ENCODE data around the gene DDX10. TPM values are rescaled to one million over a fixed set of nuclear protein-coding genes. Genes with fewer than 3 reads are reported as not detected.
A peak's percentile ranks its signal among the peaks of the same experiment; 100 is the strongest.

Gene DDX10
- polyA plus RNA-seq, 1 donor (not counting 4 experiments of a cell fraction or from before 2014, with no cell fraction given) = 32.3 TPM

GRCh38 chr11:108970221-108970991, 305.5 kb downstream of the DDX10 start:
- no peaks in the 10 kb centered on the region for H4K20me1 ChIP-seq (ENCODE audit: control insufficient read depth, extremely low read depth, insufficient read depth, low read length)
- DNase-seq (ENCODE audit: low read depth, low spot score) = no peak
- H3K4me1 ChIP-seq (ENCODE audit: control insufficient read depth, extremely low read depth, insufficient read depth, low read length) = peaks cover 14% of the 10 kb centered on the region
- peak in 1 of 3 experiments; percentile 24 for TF ChIP-seq CTCF (optimal IDR thresholded peaks at IDR 0.05 in 1 of 3, IDR thresholded peaks at IDR 0.05 in 1 of 3, conservative IDR thresholded peaks at IDR 0.05 in 1 of 3; ENCODE audit: extremely low read depth in 1 of 3, insufficient read depth in 2 of 3, low read length in 3 of 3)
- no peak for TF ChIP-seq EZH2 (IDR thresholded peaks at IDR 0.05; ENCODE audit: low read length)
- no peak overlapping the region for H3K4me2 ChIP-seq (ENCODE audit: control insufficient read depth, extremely low read depth, insufficient read depth, low read depth, low read length)
- no peak overlapping the region for H3K27ac ChIP-seq (ENCODE audit: control insufficient read depth, insufficient read depth, low read length)
- H3K36me3 ChIP-seq (ENCODE audit: control insufficient read depth in 2 of 2, extremely low read depth in 1 of 2, insufficient read depth in 2 of 2, low read length in 2 of 2) = no peaks in the 10 kb centered on the region
- H3K9ac ChIP-seq (ENCODE audit: control insufficient read depth, extremely low read depth, insufficient read depth, low read length) = no peak overlapping the region
- no peak for FAIRE-seq
- no peaks in the 10 kb centered on the region for H3K27me3 ChIP-seq (ENCODE audit: control insufficient read depth, extremely low read depth, insufficient read depth, low read length)
- no peaks in the 10 kb centered on the region for H3K79me2 ChIP-seq (ENCODE audit: control insufficient read depth, insufficient read depth, low read length)
- no peaks in the 10 kb centered on the region for H3K9me3 ChIP-seq (ENCODE audit: control insufficient read depth, low read depth, low read length)
- dilution Hi-C loops (cut with MboI; ENCODE audit: extremely low pct_ligation_motif_present, low sequenced_read_pairs) = no loop called here
- no peak overlapping the region for H2AFZ ChIP-seq (ENCODE audit: control insufficient read depth, low read length)
- H3K4me3 ChIP-seq (ENCODE audit: control insufficient read depth in 2 of 3, extremely low read depth in 1 of 3, insufficient read depth in 2 of 3, low read depth in 1 of 3, low read length in 3 of 3) = no peak overlapping the region
- H3K9me1 ChIP-seq (ENCODE audit: control insufficient read depth, extremely low read depth, insufficient read depth, low read length) = no peaks in the 10 kb centered on the region

DNA sequence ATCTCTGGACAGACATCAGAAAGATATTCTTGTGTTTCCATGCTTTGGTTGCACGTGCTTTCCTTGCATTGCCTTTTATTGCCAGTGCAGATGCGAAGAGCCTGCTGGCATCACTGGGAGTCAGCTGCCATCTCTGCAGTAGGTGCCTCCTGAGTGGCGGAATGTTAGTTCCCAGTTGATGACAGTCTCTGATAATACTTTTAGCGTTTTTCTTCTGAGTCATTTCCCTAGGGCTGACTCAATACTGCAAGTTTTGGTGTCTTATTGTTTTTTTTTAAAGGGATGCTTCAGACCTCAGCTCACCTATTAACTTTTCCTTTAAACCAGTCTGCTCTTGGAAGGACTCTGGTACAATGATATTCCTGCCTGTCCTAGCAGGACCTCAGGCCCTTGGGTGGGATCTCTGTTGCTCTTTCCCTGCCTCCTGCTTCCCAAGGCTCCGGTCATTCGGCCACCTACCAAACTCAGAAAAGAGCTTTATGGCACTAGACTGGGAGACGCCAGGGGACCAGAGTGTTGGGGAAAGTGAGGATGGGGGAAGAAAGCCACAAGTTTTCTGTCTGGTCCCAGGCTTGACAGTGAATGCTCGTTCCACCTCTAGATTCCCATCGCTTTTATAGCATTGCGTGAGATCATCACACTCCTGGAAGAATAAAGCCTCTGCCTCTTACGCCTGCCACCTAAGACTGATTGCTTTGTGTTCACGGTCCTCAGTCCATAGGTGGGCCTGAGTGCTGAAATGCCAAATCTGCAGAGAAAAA, 308.7 kb downstream of the DDX10 start:
- no peak for TF ChIP-seq EZH2 (IDR thresholded peaks at IDR 0.05; ENCODE audit: low read length)
- no peak for TF ChIP-seq CTCF (optimal IDR thresholded peaks at IDR 0.05 in 1 of 3, IDR thresholded peaks at IDR 0.05 in 1 of 3, conservative IDR thresholded peaks at IDR 0.05 in 1 of 3; ENCODE audit: extremely low read depth in 1 of 3, insufficient read depth in 2 of 3, low read length in 3 of 3)
- DNase-seq (ENCODE audit: low read depth, low spot score) (peak; percentile 17), FAIRE-seq (peak; percentile 96)
- H3K9ac ChIP-seq (ENCODE audit: control insufficient read depth, extremely low read depth, insufficient read depth, low read length) = no peak overlapping the region
- no peaks in the 10 kb centered on the region for H3K79me2 ChIP-seq (ENCODE audit: control insufficient read depth, insufficient read depth, low read length)
- peak overlapping the region; percentile 11 for H3K4me2 ChIP-seq (ENCODE audit: control insufficient read depth, extremely low read depth, insufficient read depth, low read depth, low read length)
- H3K27ac ChIP-seq (ENCODE audit: control insufficient read depth, insufficient read depth, low read length) = peak overlapping the region; percentile 10
- H3K9me3 ChIP-seq (ENCODE audit: control insufficient read depth, low read depth, low read length) = no peaks in the 10 kb centered on the region
- H3K27me3 ChIP-seq (ENCODE audit: control insufficient read depth, extremely low read depth, insufficient read depth, low read length) = no peaks in the 10 kb centered on the region
- no peaks in the 10 kb centered on the region for H4K20me1 ChIP-seq (ENCODE audit: control insufficient read depth, extremely low read depth, insufficient read depth, low read length)
- H3K4me1 ChIP-seq (ENCODE audit: control insufficient read depth, extremely low read depth, insufficient read depth, low read length) = peaks cover 14% of the 10 kb centered on the region
- H2AFZ ChIP-seq (ENCODE audit: control insufficient read depth, low read length) = peak overlapping the region; percentile 11
- no peaks in the 10 kb centered on the region for H3K9me1 ChIP-seq (ENCODE audit: control insufficient read depth, extremely low read depth, insufficient read depth, low read length)
- H3K4me3 ChIP-seq (ENCODE audit: control insufficient read depth in 2 of 3, extremely low read depth in 1 of 3, insufficient read depth in 2 of 3, low read depth in 1 of 3, low read length in 3 of 3) = no peak overlapping the region
- H3K36me3 ChIP-seq (ENCODE audit: control insufficient read depth in 2 of 2, extremely low read depth in 1 of 2, insufficient read depth in 2 of 2, low read length in 2 of 2) = no peaks in the 10 kb centered on the region
- dilution Hi-C loops (cut with MboI; ENCODE audit: extremely low pct_ligation_motif_present, low sequenced_read_pairs) = no loop called here
